HCT116 (cell line): ENCODE measurements around the gene DDX6.

ENCODE experiments used
- ATF3 ChIP-seq: IDR thresholded peaks from 2 replicates; pipeline ENCODE4 v1.6.1; 2012
- EGR1 ChIP-seq: IDR thresholded peaks from 2 replicates; pipeline ENCODE4 v1.6.1; 2012; ENCODE audit warnings: low read depth
- EZH2 ChIP-seq: fragments of 200-600 bp; sonication (generic); IDR thresholded peaks from 2 replicates; pipeline ENCODE4 v1.6.1; 2017; ENCODE audit warnings: antibody characterized with exemption, mixed run types
- EZH2phosphoT487 ChIP-seq: fragments of 200-600 bp; IDR thresholded peaks from 2 replicates; pipeline ENCODE4 v1.6.1; 2018; ENCODE audit warnings: antibody characterized with exemption, borderline replicate concordance
- MAX ChIP-seq: IDR thresholded peaks from 2 replicates; pipeline ENCODE4 v1.6.1; 2012
- POLR2AphosphoS5 ChIP-seq: IDR thresholded peaks from 2 replicates; pipeline ENCODE4 v1.6.1; 2011; ENCODE audit warnings: mild to moderate bottlenecking, low read depth, low read length, moderate library complexity
- RAD21 ChIP-seq: IDR thresholded peaks from 2 replicates; pipeline ENCODE4 v1.6.1; 2012; ENCODE audit warnings: low read depth, mild to moderate bottlenecking
- SIN3A ChIP-seq: IDR thresholded peaks from 2 replicates; pipeline ENCODE4 v1.6.1; 2012; ENCODE audit warnings: low read depth
- SRF ChIP-seq: IDR thresholded peaks from 2 replicates; pipeline ENCODE4 v1.6.1; 2012; ENCODE audit warnings: low read depth
- ZBTB33 ChIP-seq: IDR thresholded peaks from 2 replicates; pipeline ENCODE4 v1.6.1; 2011; ENCODE audit warnings: mild to moderate bottlenecking, low read length, moderate library complexity; ENCODE audit not compliant: insufficient replicate concordance; ENCODE audit errors: extremely low read depth
- ZFX ChIP-seq: fragments of 450-650 bp; IDR thresholded peaks from 2 replicates; pipeline ENCODE4 v1.6.1; 2017
- ZNF274 ChIP-seq: fragments of 200-500 bp; sonication (Bioruptor generic); IDR thresholded peaks from 2 replicates; pipeline ENCODE4 v1.6.1; 2014; ENCODE audit warnings: mild to moderate bottlenecking, low read depth, low read length, inconsistent platforms
- TF ChIP-seq, protein P1 (sequence below), 3 experiments: fragments of 200-600 bp in 1 of 3; sonication (generic) in 1 of 3; IDR thresholded peaks in 2 of 3; conservative IDR thresholded peaks in 1 of 3; 2 replicates each; pipeline ENCODE4 v1.5.1; 2012 to 2017; ENCODE audit warnings: low read depth in 2 of 3, low read length in 2 of 3, antibody characterized with exemption in 1 of 3, borderline replicate concordance in 1 of 3, control low read depth in 1 of 3, mild to moderate bottlenecking in 1 of 3, mixed read lengths in 1 of 3, mixed run types in 1 of 3, moderate library complexity in 1 of 3; ENCODE audit not compliant: insufficient read depth in 1 of 3

DNA sequence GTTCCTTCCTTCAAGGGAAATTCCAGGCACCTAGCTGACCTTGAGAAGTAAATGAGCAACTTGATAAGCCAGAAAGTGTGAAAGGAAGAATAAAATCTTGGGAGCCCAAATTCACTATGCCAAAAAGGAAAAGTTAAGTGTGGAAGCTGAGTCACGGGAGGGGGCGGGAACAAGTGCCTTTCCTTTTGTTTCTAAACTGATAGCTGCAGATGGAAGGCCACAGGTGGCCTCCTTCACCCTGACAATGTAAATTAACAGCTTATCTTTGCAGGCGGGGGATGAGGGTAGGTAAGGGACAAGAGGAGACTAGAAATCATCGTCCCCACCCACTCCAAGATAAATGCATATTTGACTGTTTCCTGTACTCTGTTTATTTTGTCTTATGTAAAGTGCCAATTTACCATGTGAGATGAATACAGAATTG lies 75.1 kb downstream of the DDX6 start:
- TF ChIP-seq, protein P1, sequence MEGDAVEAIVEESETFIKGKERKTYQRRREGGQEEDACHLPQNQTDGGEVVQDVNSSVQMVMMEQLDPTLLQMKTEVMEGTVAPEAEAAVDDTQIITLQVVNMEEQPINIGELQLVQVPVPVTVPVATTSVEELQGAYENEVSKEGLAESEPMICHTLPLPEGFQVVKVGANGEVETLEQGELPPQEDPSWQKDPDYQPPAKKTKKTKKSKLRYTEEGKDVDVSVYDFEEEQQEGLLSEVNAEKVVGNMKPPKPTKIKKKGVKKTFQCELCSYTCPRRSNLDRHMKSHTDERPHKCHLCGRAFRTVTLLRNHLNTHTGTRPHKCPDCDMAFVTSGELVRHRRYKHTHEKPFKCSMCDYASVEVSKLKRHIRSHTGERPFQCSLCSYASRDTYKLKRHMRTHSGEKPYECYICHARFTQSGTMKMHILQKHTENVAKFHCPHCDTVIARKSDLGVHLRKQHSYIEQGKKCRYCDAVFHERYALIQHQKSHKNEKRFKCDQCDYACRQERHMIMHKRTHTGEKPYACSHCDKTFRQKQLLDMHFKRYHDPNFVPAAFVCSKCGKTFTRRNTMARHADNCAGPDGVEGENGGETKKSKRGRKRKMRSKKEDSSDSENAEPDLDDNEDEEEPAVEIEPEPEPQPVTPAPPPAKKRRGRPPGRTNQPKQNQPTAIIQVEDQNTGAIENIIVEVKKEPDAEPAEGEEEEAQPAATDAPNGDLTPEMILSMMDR (IDR thresholded peaks at IDR 0.05 in 2 of 3, conservative IDR thresholded peaks at IDR 0.05 in 1 of 3; ENCODE audit: borderline replicate concordance in 1 of 3, insufficient read depth in 1 of 3, low read depth in 2 of 3, low read length in 2 of 3) = no peak
- no peak for TF ChIP-seq MAX
- TF ChIP-seq RAD21 = no peak
- no peak for TF ChIP-seq EZH2
- TF ChIP-seq EGR1 = no peak
- TF ChIP-seq ATF3 = no peak
- no peak for TF ChIP-seq POLR2AphosphoS5
- no peak for TF ChIP-seq ZNF274
- no peak for TF ChIP-seq EZH2phosphoT487
- TF ChIP-seq SRF = no peak
- TF ChIP-seq SIN3A = no peak
- no peak for TF ChIP-seq ZFX
- no peak for TF ChIP-seq ZBTB33
